Liver (tissue), 9 donors: ENCODE data around the gene DMRT1. TPM values are rescaled to one million over a fixed set of nuclear protein-coding genes. Genes with fewer than 3 reads are reported as not detected.

Source experiments
- DNase-seq: peaks from one replicate; pipeline ENCODE4 v3.0.0-alpha.2; 2017; ENCODE audit warnings: low spot score
- H3K27ac ChIP-seq, 2 donors: one replicate each; pipeline ENCODE4 v1.7.0; 2013; ENCODE audit warnings: inconsistent platforms in 2 of 2, low read length in 2 of 2, control low read depth in 1 of 2, low read depth in 1 of 2, mild to moderate bottlenecking in 1 of 2
- H3K27me3 ChIP-seq, 4 donors: one replicate each; pipeline versions ENCODE4 v1.6.1 to v1.7.0; 2013; ENCODE audit warnings: low read length in 3 of 4, inconsistent platforms in 1 of 4, mild to moderate bottlenecking in 1 of 4, moderate library complexity in 1 of 4; ENCODE audit not compliant: control insufficient read depth in 4 of 4, insufficient read depth in 4 of 4
- H3K36me3 ChIP-seq, 4 donors: one replicate each; pipeline versions ENCODE4 v1.6.1 to v1.7.0; 2013; ENCODE audit warnings: low read length in 3 of 4, mild to moderate bottlenecking in 3 of 4, low read depth in 1 of 4, moderate library complexity in 1 of 4; ENCODE audit not compliant: control insufficient read depth in 4 of 4, insufficient read depth in 3 of 4
- H3K4me1 ChIP-seq, 4 donors: one replicate each; pipeline versions ENCODE4 v1.6.1 to v1.7.0; 2013; ENCODE audit warnings: low read length in 3 of 4, mild to moderate bottlenecking in 3 of 4, moderate library complexity in 1 of 4; ENCODE audit not compliant: control insufficient read depth in 4 of 4, insufficient read depth in 4 of 4
- H3K4me3 ChIP-seq, 3 donors: one replicate each; pipeline versions ENCODE4 v1.6.1 to v1.7.0; 2013; ENCODE audit warnings: low read length in 3 of 3, control low read depth in 1 of 3, low read depth in 1 of 3, mild to moderate bottlenecking in 1 of 3
- H3K9ac ChIP-seq, 2 donors: one replicate each; pipeline ENCODE4 v1.7.0; 2013; ENCODE audit warnings: low read length in 2 of 2, mild to moderate bottlenecking in 2 of 2, moderate library complexity in 2 of 2, control low read depth in 1 of 2, low read depth in 1 of 2
- H3K9me3 ChIP-seq, 4 donors: one replicate each; pipeline versions ENCODE4 v1.6.1 to v1.7.0; 2013; ENCODE audit warnings: low read length in 3 of 4; ENCODE audit not compliant: control insufficient read depth in 4 of 4
- EGR1 ChIP-seq, 2 donors: IDR thresholded peaks; 2 replicates each; pipeline ENCODE4 v1.6.1; 2016 to 2018; ENCODE audit warnings: antibody characterized with exemption in 2 of 2, low read depth in 2 of 2
- FOXA1 ChIP-seq: IDR thresholded peaks from 2 replicates; pipeline ENCODE4 v1.6.1; 2016; ENCODE audit warnings: antibody characterized with exemption
- FOXA2 ChIP-seq: IDR thresholded peaks from 2 replicates; pipeline ENCODE4 v1.6.1; 2016; ENCODE audit warnings: antibody characterized with exemption
- GABPA ChIP-seq, 2 donors: IDR thresholded peaks in 1 of 2; conservative IDR thresholded peaks in 1 of 2; 2 replicates each; pipeline ENCODE4 v1.6.1; 2016; ENCODE audit warnings: antibody characterized with exemption in 2 of 2, mild to moderate bottlenecking in 1 of 2, moderate library complexity in 1 of 2
- HNF4A ChIP-seq, 2 donors: conservative IDR thresholded peaks; 2 replicates each; pipeline ENCODE4 v1.6.1; 2016; ENCODE audit warnings: antibody characterized with exemption in 2 of 2, mild to moderate bottlenecking in 2 of 2
- HNF4G ChIP-seq: IDR thresholded peaks from 2 replicates; pipeline ENCODE4 v1.6.1; 2016; ENCODE audit warnings: antibody characterized with exemption
- JUND ChIP-seq, 2 donors: IDR thresholded peaks; 2 replicates each; pipeline ENCODE4 v1.6.1; 2016; ENCODE audit warnings: antibody characterized with exemption in 2 of 2
- MAX ChIP-seq: IDR thresholded peaks from 2 replicates; pipeline ENCODE4 v1.6.1; 2016; ENCODE audit warnings: antibody characterized with exemption
- NR2F2 ChIP-seq: IDR thresholded peaks from 2 replicates; pipeline ENCODE4 v1.6.1; 2016; ENCODE audit warnings: antibody characterized with exemption
- RAD21 ChIP-seq, 2 donors: IDR thresholded peaks; 2 replicates each; pipeline ENCODE4 v1.6.1; 2016; ENCODE audit warnings: antibody characterized with exemption in 2 of 2, mild to moderate bottlenecking in 2 of 2
- REST ChIP-seq: IDR thresholded peaks from 2 replicates; pipeline ENCODE4 v1.6.1; 2016; ENCODE audit warnings: antibody characterized with exemption, mild to moderate bottlenecking
- RXRA ChIP-seq, 2 donors: IDR thresholded peaks; 2 replicates each; pipeline ENCODE4 v1.6.1; 2017 to 2018; ENCODE audit warnings: antibody characterized with exemption in 2 of 2, mild to moderate bottlenecking in 1 of 2
- SP1 ChIP-seq: IDR thresholded peaks from 2 replicates; pipeline ENCODE4 v1.6.1; 2018; ENCODE audit warnings: antibody characterized with exemption, mild to moderate bottlenecking
- TAF1 ChIP-seq: conservative IDR thresholded peaks from 2 replicates; pipeline ENCODE4 v1.6.1; 2016; ENCODE audit warnings: antibody characterized with exemption, mild to moderate bottlenecking
- YY1 ChIP-seq: IDR thresholded peaks from 2 replicates; pipeline ENCODE4 v1.6.1; 2016; ENCODE audit warnings: antibody characterized with exemption, mild to moderate bottlenecking
- ZBTB33 ChIP-seq: IDR thresholded peaks from 2 replicates; pipeline ENCODE4 v1.6.1; 2016; ENCODE audit warnings: antibody characterized with exemption
- WGBS: extraction: QIAGEN DNeasy Blood & Tissue Kit; methylation state at CpG from one replicate; pipeline ENCODE4 v1.1.7; 2013; 5-methylcytosine and 5-hydroxymethylcytosine counted together
- polyA plus RNA-seq, 2 donors: library from polyadenylated mRNA; stranded (reverse) in 1 of 2; unstranded in 1 of 2; fragments of 200-250 nt in 1 of 2; fragments of >200 nt in 1 of 2; fragmentation: Nextera tagmentation in 1 of 2; extraction: Ambion mirVana in 1 of 2; gene quantifications; one replicate each; pipeline versions ENCODE4 v1.2.1 to v1.2.3, GENCODE V29; 2013 to 2015
- total RNA-seq, 2 donors: library from RNA; depleted of rRNA; stranded (reverse); fragments of >200 nt; gene quantifications; one replicate each; pipeline ENCODE4 v1.2.3, GENCODE V29; 2014
- TF ChIP-seq, protein P1 (sequence below): IDR thresholded peaks from 2 replicates; pipeline ENCODE4 v1.6.1; 2016; ENCODE audit warnings: antibody characterized with exemption
- donor health status: healthy.
- donor health status: healthy.
- donor health status: healthy.
- donor health status: healthy.
- donor health status: healthy.

DMRT1 gene
- total and polyA plus RNA-seq, 4 donors: not detected

DNA sequence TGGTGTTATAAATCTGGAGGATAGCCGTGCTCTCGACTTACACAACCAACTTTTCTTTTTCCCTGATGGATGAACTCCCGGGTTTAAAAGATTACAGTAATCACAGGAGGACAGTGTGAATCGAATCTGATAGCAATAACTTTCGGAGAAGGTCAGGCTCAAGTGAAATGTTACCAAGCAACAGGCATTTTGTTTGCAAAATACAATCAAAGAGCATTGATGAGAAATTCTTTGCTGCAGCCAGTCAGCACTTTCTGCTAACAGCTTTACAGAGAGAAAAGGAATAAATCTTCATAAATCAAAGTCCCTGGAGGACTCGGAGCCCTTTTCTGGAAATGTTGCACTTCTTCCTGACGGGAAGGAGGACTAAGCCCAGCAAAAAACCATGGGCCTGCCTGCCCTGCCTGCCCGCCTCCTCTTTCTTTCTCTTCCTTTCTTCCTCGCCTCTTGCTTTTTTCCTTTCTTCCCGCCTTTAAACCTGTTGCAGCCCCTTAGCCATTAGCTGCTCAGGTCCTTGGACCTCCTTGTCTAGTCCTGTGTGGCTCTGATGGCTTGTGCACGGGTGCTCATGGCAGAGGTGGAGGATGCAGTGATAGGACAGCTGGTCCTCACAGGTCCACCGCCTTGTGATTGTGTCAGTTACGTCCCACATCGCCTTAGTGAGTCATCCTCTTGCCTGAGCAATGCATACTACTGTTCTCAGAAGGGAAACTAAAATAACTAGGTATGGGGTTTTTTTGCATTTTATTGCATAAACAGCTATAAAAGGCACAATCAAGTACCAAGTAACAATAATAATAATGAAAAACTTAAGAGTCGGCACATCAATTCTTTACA is 141.1 kb downstream of the DMRT1 start:
- no peak for DNase-seq
- Histone ChIP-seq H3K27ac (no peak overlapping the region), H3K36me3 (no peaks in the 10 kb centered on the region), H3K4me3 (no peak overlapping the region), H3K4me1 (peaks cover 0 to 2% (median 0%) of the 10 kb centered on the region in 4 donors), H3K9me3 (no peaks in the 10 kb centered on the region), H3K9ac (no peak overlapping the region), H3K27me3 (peaks cover 9 to 40% (median 25%) of the 10 kb centered on the region in 4 donors)
- TF ChIP-seq YY1 (no peak), JUND (IDR thresholded peaks at IDR 0.05) (no peak), ZBTB33 (no peak), GABPA (IDR thresholded peaks at IDR 0.05 in 1 of 2, conservative IDR thresholded peaks at IDR 0.05 in 1 of 2) (no peak), FOXA1 (no peak), REST (no peak), HNF4G (no peak), MAX (no peak), RXRA (IDR thresholded peaks at IDR 0.05) (no peak), HNF4A (conservative IDR thresholded peaks at IDR 0.05) (no peak), EGR1 (IDR thresholded peaks at IDR 0.05; ENCODE audit: low read depth in 2 of 2) (no peak), SP1 (no peak), TAF1 (no peak), FOXA2 (no peak), RAD21 (IDR thresholded peaks at IDR 0.05) (no peak), NR2F2 (no peak)
- TF ChIP-seq, protein P1, sequence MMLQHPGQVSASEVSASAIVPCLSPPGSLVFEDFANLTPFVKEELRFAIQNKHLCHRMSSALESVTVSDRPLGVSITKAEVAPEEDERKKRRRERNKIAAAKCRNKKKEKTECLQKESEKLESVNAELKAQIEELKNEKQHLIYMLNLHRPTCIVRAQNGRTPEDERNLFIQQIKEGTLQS: no peak
- 53% methylated on average over 15 of the region's 15 CpGs for WGBS

GRCh38 chr9:994005-994404 is 152.5 kb downstream of the DMRT1 start:
- Histone ChIP-seq H3K9ac (no peak overlapping the region), H3K36me3 (no peaks in the 10 kb centered on the region), H3K27me3 (peaks cover 0 to 5% (median 0%) of the 10 kb centered on the region in 4 donors), H3K4me3 (no peak overlapping the region), H3K27ac (no peak overlapping the region), H3K4me1 (no peaks in the 10 kb centered on the region), H3K9me3 (peaks cover 0 to 1% (median 0%) of the 10 kb centered on the region in 4 donors)
- no peak for DNase-seq
- WGBS: 72% methylated on average over 4 of the region's 4 CpGs
- TF ChIP-seq FOXA2: no peak
- no peak for TF ChIP-seq JUND (IDR thresholded peaks at IDR 0.05)
- TF ChIP-seq, protein P1: no peak
- TF ChIP-seq ZBTB33: no peak
- TF ChIP-seq MAX: no peak
- TF ChIP-seq EGR1 (IDR thresholded peaks at IDR 0.05; ENCODE audit: low read depth in 2 of 2): no peak
- no peak for TF ChIP-seq REST
- TF ChIP-seq HNF4A (conservative IDR thresholded peaks at IDR 0.05): no peak
